Prostate gland (tissue), 2 donors: ENCODE results near the gene ARV1.

ENCODE experiments used
- CTCF ChIP-seq, 4 experiments: fragments of 200-600 bp in 2 of 4; fragments of 450-650 bp in 2 of 4; sonication (generic) in 2 of 4; IDR thresholded peaks; 1 replicate in 3 of 4; 2 replicates in 1 of 4; pipeline ENCODE4 v1.5.1; 2016 to 2019; ENCODE audit warnings: antibody characterized with exemption in 4 of 4, mild to moderate bottlenecking in 2 of 4, moderate library complexity in 2 of 4
- POLR2A ChIP-seq: fragments of 450-650 bp; IDR thresholded peaks from one replicate; pipeline ENCODE4 v1.6.1; 2016; ENCODE audit warnings: antibody characterized with exemption, mild to moderate bottlenecking

- TF ChIP-seq CTCF (IDR thresholded peaks at IDR 0.05) (no peak), POLR2A (no peak)
Observed at GRCh38 chr1:230986976-230987375, 8.1 kb downstream of the ARV1 start.
